ENCODE results near the gene ARFRP1. TPM values are rescaled to one million over a fixed set of nuclear protein-coding genes. Genes with fewer than 3 reads are reported as not detected.

ARFRP1 gene
- total and polyA plus RNA-seq, 2 of the 13 experiments (the other 11 are each of a cell fraction or from before 2014, with no cell fraction given): 32.0 to 51.1 TPM

DNA sequence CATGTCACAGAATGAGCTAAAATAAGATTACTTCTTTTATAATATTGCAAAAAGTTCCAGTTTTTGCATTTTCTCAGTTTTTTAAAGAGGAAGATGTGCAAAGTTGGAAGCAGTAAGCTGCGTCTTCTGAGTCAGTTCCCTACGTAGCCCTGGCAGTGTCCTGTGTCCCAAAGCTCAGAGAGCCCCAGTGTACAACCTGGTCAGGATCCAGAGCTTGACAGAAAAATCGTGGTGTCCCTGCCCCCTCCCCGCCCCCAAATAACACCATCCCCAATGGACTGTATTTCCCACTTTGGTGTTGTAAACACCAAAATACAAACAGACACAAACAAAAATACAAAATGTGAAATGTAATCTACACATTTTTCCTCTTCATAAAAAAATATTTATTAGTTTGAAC, 36.4 kb upstream of the ARFRP1 start (continued):
- TF ChIP-seq, protein P1, sequence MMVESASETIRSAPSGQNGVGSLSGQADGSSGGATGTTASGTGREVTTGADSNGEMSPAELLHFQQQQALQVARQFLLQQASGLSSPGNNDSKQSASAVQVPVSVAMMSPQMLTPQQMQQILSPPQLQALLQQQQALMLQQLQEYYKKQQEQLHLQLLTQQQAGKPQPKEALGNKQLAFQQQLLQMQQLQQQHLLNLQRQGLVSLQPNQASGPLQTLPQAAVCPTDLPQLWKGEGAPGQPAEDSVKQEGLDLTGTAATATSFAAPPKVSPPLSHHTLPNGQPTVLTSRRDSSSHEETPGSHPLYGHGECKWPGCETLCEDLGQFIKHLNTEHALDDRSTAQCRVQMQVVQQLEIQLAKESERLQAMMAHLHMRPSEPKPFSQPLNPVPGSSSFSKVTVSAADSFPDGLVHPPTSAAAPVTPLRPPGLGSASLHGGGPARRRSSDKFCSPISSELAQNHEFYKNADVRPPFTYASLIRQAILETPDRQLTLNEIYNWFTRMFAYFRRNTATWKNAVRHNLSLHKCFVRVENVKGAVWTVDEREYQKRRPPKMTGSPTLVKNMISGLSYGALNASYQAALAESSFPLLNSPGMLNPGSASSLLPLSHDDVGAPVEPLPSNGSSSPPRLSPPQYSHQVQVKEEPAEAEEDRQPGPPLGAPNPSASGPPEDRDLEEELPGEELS (CRISPR knock-in tag; IDR thresholded peaks at IDR 0.05): 0 out of 2 replicates have a peak, but pooled peaks have one; percentile 11
- TF ChIP-seq, protein P2, sequence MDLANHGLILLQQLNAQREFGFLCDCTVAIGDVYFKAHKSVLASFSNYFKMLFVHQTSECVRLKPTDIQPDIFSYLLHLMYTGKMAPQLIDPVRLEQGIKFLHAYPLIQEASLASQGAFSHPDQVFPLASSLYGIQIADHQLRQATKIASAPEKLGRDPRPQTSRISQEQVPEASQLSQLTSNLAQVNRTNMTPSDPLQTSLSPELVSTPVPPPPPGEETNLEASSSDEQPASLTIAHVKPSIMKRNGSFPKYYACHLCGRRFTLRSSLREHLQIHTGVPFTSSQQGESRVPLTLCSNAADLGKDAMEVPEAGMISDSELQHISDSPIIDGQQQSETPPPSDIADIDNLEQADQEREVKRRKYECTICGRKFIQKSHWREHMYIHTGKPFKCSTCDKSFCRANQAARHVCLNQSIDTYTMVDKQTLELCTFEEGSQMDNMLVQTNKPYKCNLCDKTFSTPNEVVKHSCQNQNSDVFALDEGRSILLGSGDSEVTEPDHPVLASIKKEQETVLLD (CRISPR knock-in tag; IDR thresholded peaks at IDR 0.05; ENCODE audit: low read depth): no peak
- TF ChIP-seq ZFAT (CRISPR knock-in tag; conservative IDR thresholded peaks at IDR 0.05) (0 out of 2 replicates have a peak, but pooled peaks have one; percentile 19), GATAD2A (CRISPR knock-in tag; IDR thresholded peaks at IDR 0.05) (no peak), ATAD3A (CRISPR knock-in tag; IDR thresholded peaks at IDR 0.05) (no peak), MXD4 (CRISPR knock-in tag; IDR thresholded peaks at IDR 0.05) (0 out of 2 replicates have a peak, but pooled peaks have one; percentile 1), KLF9 (CRISPR knock-in tag; IDR thresholded peaks at IDR 0.05; ENCODE audit: low read depth) (no peak), FOXK2 (IDR thresholded peaks at IDR 0.05) (no peak), ZNF264 (CRISPR knock-in tag; IDR thresholded peaks at IDR 0.05) (peak; percentile 15; the same call in 1 of the 2 replicates), HOXA7 (CRISPR knock-in tag; IDR thresholded peaks at IDR 0.05) (no peak), POLR2AphosphoS2 (IDR thresholded peaks at IDR 0.05; ENCODE audit: low read depth, low read length) (no peak), ZNF879 (CRISPR knock-in tag; IDR thresholded peaks at IDR 0.05) (no peak), SPEN (CRISPR knock-in tag; IDR thresholded peaks at IDR 0.05; ENCODE audit: low read depth) (0 out of 2 replicates have a peak, but pooled peaks have one; percentile 4), AHR (CRISPR knock-in tag; IDR thresholded peaks at IDR 0.05) (no peak), FLYWCH1 (CRISPR knock-in tag; IDR thresholded peaks at IDR 0.05) (no peak), MTF2 (CRISPR knock-in tag; IDR thresholded peaks at IDR 0.05; ENCODE audit: borderline replicate concordance) (no peak), ZNF30 (CRISPR knock-in tag; IDR thresholded peaks at IDR 0.05) (no peak), SP4 (CRISPR knock-in tag; IDR thresholded peaks at IDR 0.05) (no peak)
- TF ChIP-seq, protein P3, sequence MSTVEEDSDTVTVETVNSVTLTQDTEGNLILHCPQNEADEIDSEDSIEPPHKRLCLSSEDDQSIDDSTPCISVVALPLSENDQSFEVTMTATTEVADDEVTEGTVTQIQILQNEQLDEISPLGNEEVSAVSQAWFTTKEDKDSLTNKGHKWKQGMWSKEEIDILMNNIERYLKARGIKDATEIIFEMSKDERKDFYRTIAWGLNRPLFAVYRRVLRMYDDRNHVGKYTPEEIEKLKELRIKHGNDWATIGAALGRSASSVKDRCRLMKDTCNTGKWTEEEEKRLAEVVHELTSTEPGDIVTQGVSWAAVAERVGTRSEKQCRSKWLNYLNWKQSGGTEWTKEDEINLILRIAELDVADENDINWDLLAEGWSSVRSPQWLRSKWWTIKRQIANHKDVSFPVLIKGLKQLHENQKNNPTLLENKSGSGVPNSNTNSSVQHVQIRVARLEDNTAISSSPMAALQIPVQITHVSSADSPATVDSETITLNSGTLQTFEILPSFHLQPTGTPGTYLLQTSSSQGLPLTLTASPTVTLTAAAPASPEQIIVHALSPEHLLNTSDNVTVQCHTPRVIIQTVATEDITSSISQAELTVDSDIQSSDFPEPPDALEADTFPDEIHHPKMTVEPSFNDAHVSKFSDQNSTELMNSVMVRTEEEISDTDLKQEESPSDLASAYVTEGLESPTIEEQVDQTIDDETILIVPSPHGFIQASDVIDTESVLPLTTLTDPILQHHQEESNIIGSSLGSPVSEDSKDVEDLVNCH (CRISPR knock-in tag; IDR thresholded peaks at IDR 0.05): no peak
- TF ChIP-seq, protein P4, sequence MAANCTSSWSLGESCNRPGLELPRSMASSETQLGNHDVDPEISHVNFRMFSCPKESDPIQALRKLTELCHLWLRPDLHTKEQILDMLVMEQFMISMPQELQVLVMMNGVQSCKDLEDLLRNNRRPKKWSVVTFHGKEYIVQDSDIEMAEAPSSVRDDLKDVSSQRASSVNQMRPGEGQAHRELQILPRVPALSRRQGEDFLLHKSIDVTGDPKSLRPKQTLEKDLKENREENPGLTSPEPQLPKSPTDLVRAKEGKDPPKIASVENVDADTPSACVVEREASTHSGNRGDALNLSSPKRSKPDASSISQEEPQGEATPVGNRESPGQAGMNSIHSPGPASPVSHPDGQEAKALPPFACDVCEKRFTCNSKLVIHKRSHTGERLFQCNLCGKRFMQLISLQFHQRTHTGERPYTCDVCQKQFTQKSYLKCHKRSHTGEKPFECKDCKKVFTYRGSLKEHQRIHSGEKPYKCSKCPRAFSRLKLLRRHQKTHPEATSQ (CRISPR knock-in tag; IDR thresholded peaks at IDR 0.05; ENCODE audit: borderline replicate concordance): no peak
- TF ChIP-seq, protein P5, sequence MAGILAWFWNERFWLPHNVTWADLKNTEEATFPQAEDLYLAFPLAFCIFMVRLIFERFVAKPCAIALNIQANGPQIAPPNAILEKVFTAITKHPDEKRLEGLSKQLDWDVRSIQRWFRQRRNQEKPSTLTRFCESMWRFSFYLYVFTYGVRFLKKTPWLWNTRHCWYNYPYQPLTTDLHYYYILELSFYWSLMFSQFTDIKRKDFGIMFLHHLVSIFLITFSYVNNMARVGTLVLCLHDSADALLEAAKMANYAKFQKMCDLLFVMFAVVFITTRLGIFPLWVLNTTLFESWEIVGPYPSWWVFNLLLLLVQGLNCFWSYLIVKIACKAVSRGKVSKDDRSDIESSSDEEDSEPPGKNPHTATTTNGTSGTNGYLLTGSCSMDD (CRISPR knock-in tag; IDR thresholded peaks at IDR 0.05): no peak
- TF ChIP-seq, protein P6, sequence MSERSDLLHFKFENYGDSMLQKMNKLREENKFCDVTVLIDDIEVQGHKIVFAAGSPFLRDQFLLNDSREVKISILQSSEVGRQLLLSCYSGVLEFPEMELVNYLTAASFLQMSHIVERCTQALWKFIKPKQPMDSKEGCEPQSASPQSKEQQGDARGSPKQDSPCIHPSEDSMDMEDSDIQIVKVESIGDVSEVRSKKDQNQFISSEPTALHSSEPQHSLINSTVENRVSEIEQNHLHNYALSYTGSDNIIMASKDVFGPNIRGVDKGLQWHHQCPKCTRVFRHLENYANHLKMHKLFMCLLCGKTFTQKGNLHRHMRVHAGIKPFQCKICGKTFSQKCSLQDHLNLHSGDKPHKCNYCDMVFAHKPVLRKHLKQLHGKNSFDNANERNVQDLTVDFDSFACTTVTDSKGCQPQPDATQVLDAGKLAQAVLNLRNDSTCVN (CRISPR knock-in tag; IDR thresholded peaks at IDR 0.05; ENCODE audit: borderline replicate concordance): no peak
